HG02938 (cell line): Measurements from ENCODE around the gene TRIM74.
"Not testable (repeated sequence)": the region's sequence is repeated elsewhere in the genome, so short reads cannot be mapped to it uniquely, and the experiment has no call there.

Experiments
- ATAC-seq: cut with Tn5 transposase; IDR thresholded peaks from one replicate; pipeline ENCODE4 v1.9.1; 2021; ENCODE audit warnings: mild to moderate bottlenecking, moderate library complexity; ENCODE audit not compliant: unreplicated experiment

The TRIM74 gene

DNA sequence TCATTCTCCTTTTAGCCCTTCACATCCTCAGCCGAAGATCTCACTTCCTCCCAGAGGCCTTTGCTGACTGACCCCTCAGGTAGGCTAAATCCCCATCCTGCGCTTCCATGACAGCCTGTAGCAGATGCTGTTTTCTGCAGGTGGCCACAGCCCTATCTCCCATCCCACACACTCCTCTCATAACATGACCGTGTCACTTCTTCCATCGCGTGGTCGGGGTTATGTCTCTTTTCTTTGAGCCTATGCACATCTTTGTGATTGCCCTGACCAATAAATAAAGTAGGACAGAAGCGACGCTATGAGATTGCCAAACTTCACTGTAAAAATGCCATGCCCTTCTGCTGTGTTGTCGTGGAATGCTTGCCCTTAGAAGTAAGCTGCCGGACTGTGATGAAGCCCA, 55.5 kb downstream of the TRIM74 start:
- ATAC-seq = not testable (repeated sequence)

- not testable (repeated sequence) for ATAC-seq
These were observed 57.9 kb downstream of the TRIM74 start for GRCh38 chr7:72911395-72911794.
